Measurements from ENCODE around the gene PALM2AKAP2. TPM values are rescaled to one million over a fixed set of nuclear protein-coding genes. Genes with fewer than 3 reads are reported as not detected.
A peak's percentile ranks its signal among the peaks of the same experiment; 100 is the strongest.

The PALM2AKAP2 gene
- total and polyA plus RNA-seq, 2 experiments from 2014 or later = 55.1 to 121 TPM

- no peak overlapping the region for H3K4me3 ChIP-seq
- no peaks in the 10 kb centered on the region for H3K36me3 ChIP-seq
- H3K9me3 ChIP-seq (ENCODE audit: low read depth) = no peaks in the 10 kb centered on the region
- DNase-seq (ENCODE audit: low read depth in 1 of 2, low spot score in 1 of 2) = no peak
- TF ChIP-seq CTCF (IDR thresholded peaks at IDR 0.05; ENCODE audit: low read depth, low read length) = no peak
- H3K27ac ChIP-seq = peak overlapping the region; percentile 30
- peaks cover 41% of the 10 kb centered on the region for H3K4me1 ChIP-seq (ENCODE audit: low read depth)
- no peaks in the 10 kb centered on the region for H3K27me3 ChIP-seq
These were observed 32.9 kb downstream of the PALM2AKAP2 start for GRCh38 chr9:109812818-109813281.

GRCh38 chr9:109813303-109813702 is 33.3 kb downstream of the PALM2AKAP2 start:
- Histone ChIP-seq H3K4me3 (no peak overlapping the region), H3K4me1 (ENCODE audit: low read depth) (peaks cover 45% of the 10 kb centered on the region), H3K27me3 (no peaks in the 10 kb centered on the region), H3K27ac (no peak overlapping the region), H3K36me3 (no peaks in the 10 kb centered on the region), H3K9me3 (ENCODE audit: low read depth) (no peaks in the 10 kb centered on the region)
- no peak for TF ChIP-seq CTCF (IDR thresholded peaks at IDR 0.05; ENCODE audit: low read depth, low read length)
- no peak for DNase-seq (ENCODE audit: low read depth in 1 of 2, low spot score in 1 of 2)

GRCh38 chr9:109813829-109814228 is 33.8 kb downstream of the PALM2AKAP2 start:
- Histone ChIP-seq H3K4me3 (no peak overlapping the region), H3K4me1 (ENCODE audit: low read depth) (peaks cover 47% of the 10 kb centered on the region), H3K27me3 (no peaks in the 10 kb centered on the region), H3K27ac (peak overlapping the region; percentile 97), H3K9me3 (ENCODE audit: low read depth) (no peaks in the 10 kb centered on the region), H3K36me3 (no peaks in the 10 kb centered on the region)
- no peak for DNase-seq (ENCODE audit: low read depth in 1 of 2, low spot score in 1 of 2)
- TF ChIP-seq CTCF (IDR thresholded peaks at IDR 0.05; ENCODE audit: low read depth, low read length) = no peak

- H3K9me3 ChIP-seq (ENCODE audit: low read depth) = no peaks in the 10 kb centered on the region
- peak overlapping the region; percentile 97 for H3K27ac ChIP-seq
- no peaks in the 10 kb centered on the region for H3K36me3 ChIP-seq
- H3K4me3 ChIP-seq = no peak overlapping the region
- H3K4me1 ChIP-seq (ENCODE audit: low read depth) = peaks cover 42% of the 10 kb centered on the region
- H3K27me3 ChIP-seq = no peaks in the 10 kb centered on the region
- peak in 1 of 2 donors; percentile 21 for DNase-seq (ENCODE audit: low read depth in 1 of 2, low spot score in 1 of 2)
- no peak for TF ChIP-seq CTCF (IDR thresholded peaks at IDR 0.05; ENCODE audit: low read depth, low read length)
These were observed 35.5 kb downstream of the PALM2AKAP2 start for GRCh38 chr9:109815366-109815947.

GRCh38 chr9:109816490-109816889 is 36.5 kb downstream of the PALM2AKAP2 start:
- Histone ChIP-seq H3K4me1 (ENCODE audit: low read depth) (peaks cover 42% of the 10 kb centered on the region), H3K27ac (peak overlapping the region; percentile 97), H3K27me3 (no peaks in the 10 kb centered on the region), H3K4me3 (no peak overlapping the region), H3K36me3 (no peaks in the 10 kb centered on the region), H3K9me3 (ENCODE audit: low read depth) (no peaks in the 10 kb centered on the region)
- DNase-seq (ENCODE audit: low read depth in 1 of 2, low spot score in 1 of 2) = peak in 1 of 2 donors; percentile 91
- TF ChIP-seq CTCF (IDR thresholded peaks at IDR 0.05; ENCODE audit: low read depth, low read length) = no peak

Measured in cardiac muscle cell (in vitro differentiated cells and primary cell).